Measurements from ENCODE around the gene YKT6. TPM values are rescaled to one million over a fixed set of nuclear protein-coding genes. Genes with fewer than 3 reads are reported as not detected.
"Not testable (repeated sequence)": the region's sequence is repeated elsewhere in the genome, so short reads cannot be mapped to it uniquely, and the experiment has no call there.

YKT6 gene
- total RNA-seq, 1 experiment from 2014 or later = 107 TPM

DNA sequence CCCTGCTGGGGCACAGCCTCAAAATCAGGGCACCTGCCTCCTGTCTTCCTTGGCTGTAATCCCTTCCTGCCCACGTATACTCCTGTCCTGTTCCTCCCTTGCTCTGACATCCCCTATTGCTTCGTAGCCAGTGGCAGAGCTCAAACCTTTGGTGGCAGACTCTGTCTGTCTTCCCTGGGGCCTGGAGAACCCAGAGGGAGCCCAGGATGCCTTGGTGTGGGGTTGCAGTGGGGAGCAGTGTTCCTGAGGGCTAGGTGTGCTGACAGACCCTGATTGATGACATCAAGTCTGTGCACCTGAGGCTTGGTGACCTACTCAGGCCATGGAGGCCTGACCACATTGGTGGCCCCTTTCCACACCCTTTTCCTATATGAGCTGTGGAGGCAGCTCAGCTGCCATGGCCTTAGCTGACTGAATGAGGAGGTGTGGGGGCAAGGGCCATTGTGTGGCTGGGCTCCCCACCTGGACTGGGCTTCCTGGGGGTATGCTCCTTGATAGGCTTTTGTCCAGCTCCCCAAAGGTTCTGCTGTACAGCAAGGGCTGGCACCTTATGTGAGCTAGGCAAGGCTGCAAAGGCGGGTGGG lies 6.1 kb upstream of the YKT6 start:
- Mint-ChIP-seq H3K4me3 (ENCODE audit: unreplicated experiment) (no peak overlapping the region), H3K27me3 (ENCODE audit: insufficient read depth, unreplicated experiment) (no peaks in the 10 kb centered on the region), H3K9me3 (ENCODE audit: unreplicated experiment) (no peaks in the 10 kb centered on the region), H3K27ac (ENCODE audit: low read depth, unreplicated experiment) (no peak overlapping the region), H3K4me1 (ENCODE audit: insufficient read depth, unreplicated experiment) (peaks cover 7% of the 10 kb centered on the region), H3K36me3 (ENCODE audit: insufficient read depth, unreplicated experiment) (no peaks in the 10 kb centered on the region)
- CTCF ChIA-PET = interaction anchor here (0.5 to 1.3 kb wide), 4 partner anchors 9 to 121 kb away, joined by 3 to 4 read pairs (median 4); no protein-coding TSS in a partner anchor
- POLR2A ChIA-PET = interaction anchor here (1.1 kb wide), 1 partner anchor 12 kb away, joined by 3 read pairs; no protein-coding TSS in a partner anchor
- BruUV-seq (replicated peaks) = no TSS peak
- no peak for DNase-seq (ENCODE audit: unreplicated experiment)
- intact Hi-C loops (cut with micrococcal nuclease) = no loop called here
- TF ChIP-seq, protein P1, sequence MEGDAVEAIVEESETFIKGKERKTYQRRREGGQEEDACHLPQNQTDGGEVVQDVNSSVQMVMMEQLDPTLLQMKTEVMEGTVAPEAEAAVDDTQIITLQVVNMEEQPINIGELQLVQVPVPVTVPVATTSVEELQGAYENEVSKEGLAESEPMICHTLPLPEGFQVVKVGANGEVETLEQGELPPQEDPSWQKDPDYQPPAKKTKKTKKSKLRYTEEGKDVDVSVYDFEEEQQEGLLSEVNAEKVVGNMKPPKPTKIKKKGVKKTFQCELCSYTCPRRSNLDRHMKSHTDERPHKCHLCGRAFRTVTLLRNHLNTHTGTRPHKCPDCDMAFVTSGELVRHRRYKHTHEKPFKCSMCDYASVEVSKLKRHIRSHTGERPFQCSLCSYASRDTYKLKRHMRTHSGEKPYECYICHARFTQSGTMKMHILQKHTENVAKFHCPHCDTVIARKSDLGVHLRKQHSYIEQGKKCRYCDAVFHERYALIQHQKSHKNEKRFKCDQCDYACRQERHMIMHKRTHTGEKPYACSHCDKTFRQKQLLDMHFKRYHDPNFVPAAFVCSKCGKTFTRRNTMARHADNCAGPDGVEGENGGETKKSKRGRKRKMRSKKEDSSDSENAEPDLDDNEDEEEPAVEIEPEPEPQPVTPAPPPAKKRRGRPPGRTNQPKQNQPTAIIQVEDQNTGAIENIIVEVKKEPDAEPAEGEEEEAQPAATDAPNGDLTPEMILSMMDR (IDR thresholded peaks at IDR 0.05; ENCODE audit: unreplicated experiment) = no peak

DNA sequence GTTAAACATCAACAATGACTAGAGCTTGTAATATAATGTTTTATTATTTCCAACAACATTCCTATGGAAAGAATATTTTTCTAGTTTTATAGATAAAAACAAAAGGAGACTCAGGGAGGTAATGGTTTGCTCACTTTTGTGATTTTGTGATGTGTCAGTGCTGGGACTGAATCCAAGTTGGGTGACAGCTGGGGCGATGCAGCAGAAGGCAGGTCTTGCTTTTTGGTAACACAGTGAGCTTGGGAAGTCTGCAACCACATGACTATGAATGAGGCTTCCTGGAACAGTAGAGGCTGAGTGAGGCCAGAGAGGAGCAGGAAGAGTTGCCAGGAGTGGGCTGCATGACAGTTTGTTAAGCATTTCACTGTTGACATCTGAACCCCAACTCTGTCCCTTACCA lies 4.9 kb upstream of the YKT6 start:
- CTCF ChIA-PET = interaction anchor here (0.7 to 1.8 kb wide), 6 partner anchors 17 to 130 kb away, joined by 3 to 6 read pairs (median 3); no protein-coding TSS in a partner anchor

DNA sequence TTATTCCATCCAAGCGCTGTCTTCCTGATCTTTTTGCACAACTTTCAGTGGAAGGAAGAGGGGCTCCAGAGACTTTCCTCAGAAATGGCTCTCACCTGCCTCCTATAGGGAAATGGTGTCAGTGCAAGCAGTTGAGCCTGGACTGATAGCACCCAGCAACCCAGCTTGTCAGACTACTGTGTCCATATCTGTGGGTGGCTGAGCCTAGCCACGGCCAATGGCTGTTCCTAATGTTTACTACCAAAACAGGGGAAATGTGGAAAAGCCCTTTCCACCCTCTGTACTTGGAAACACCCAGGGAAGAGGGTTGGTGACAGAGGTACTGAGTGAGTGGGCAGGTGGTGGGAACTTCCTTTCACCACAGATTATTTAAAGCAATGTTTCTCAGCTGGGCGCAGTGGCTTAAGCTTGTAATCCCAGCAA lies 4.3 kb upstream of the YKT6 start:
- H3K4me3 Mint-ChIP-seq (ENCODE audit: unreplicated experiment) = no peak overlapping the region

More for the DNA sequence above, 4.9 kb upstream of the YKT6 start:
- TF ChIP-seq, protein P1 (IDR thresholded peaks at IDR 0.05; ENCODE audit: unreplicated experiment) = no peak
- H3K4me1 Mint-ChIP-seq (ENCODE audit: insufficient read depth, unreplicated experiment) = peaks cover 7% of the 10 kb centered on the region
- POLR2A ChIA-PET = interaction anchor here (1.0 kb wide), 1 partner anchor 73 kb away, joined by 3 read pairs; the partner anchor contains the start of gene POLD2
- DNase-seq (ENCODE audit: unreplicated experiment) = no peak
- no peaks in the 10 kb centered on the region for H3K36me3 Mint-ChIP-seq (ENCODE audit: insufficient read depth, unreplicated experiment)
- no peaks in the 10 kb centered on the region for H3K9me3 Mint-ChIP-seq (ENCODE audit: unreplicated experiment)
- intact Hi-C loops (cut with micrococcal nuclease) = loop anchor here (1.0 kb wide), 1 partner anchor 124 kb away; no protein-coding TSS in a partner anchor
- H3K4me3 Mint-ChIP-seq (ENCODE audit: unreplicated experiment) = no peak overlapping the region
- H3K27me3 Mint-ChIP-seq (ENCODE audit: insufficient read depth, unreplicated experiment) = no peaks in the 10 kb centered on the region
- BruUV-seq (replicated peaks) = no TSS peak
- H3K27ac Mint-ChIP-seq (ENCODE audit: low read depth, unreplicated experiment) = no peak overlapping the region

DNA sequence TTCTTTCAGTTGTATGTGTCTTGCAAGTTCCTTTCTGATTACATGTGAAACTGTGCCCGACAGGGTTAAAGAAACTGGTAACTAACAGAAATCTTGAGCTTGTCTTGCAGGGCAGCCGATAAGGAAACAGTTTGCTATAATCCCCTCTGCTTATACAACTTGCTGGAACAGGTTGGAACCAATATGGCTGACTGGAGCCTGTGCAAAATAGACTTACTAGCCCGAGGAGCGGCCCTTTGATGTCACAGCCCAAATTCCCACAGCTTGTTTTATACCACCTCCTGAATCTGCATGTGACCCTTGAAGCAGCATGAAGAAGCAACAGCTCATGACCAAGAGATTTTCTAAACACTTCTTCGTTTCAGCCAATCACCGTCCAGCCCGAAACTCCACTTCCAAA lies 3.3 kb upstream of the YKT6 start:
- Mint-ChIP-seq H3K27ac (ENCODE audit: low read depth, unreplicated experiment) (no peak overlapping the region), H3K4me3 (ENCODE audit: unreplicated experiment) (no peak overlapping the region), H3K27me3 (ENCODE audit: insufficient read depth, unreplicated experiment) (no peaks in the 10 kb centered on the region), H3K36me3 (ENCODE audit: insufficient read depth, unreplicated experiment) (no peaks in the 10 kb centered on the region), H3K9me3 (ENCODE audit: unreplicated experiment) (no peaks in the 10 kb centered on the region), H3K4me1 (ENCODE audit: insufficient read depth, unreplicated experiment) (peaks cover 12% of the 10 kb centered on the region)
- DNase-seq (ENCODE audit: unreplicated experiment) = no peak
- ChIA-PET CTCF (interaction anchor here (0.6 to 1.2 kb wide), 3 partner anchors 116 to 278 kb away, joined by 3 to 8 read pairs (median 4); no protein-coding TSS in a partner anchor), POLR2A (no interaction called here)
- TF ChIP-seq, protein P1 (IDR thresholded peaks at IDR 0.05; ENCODE audit: unreplicated experiment) = no peak
- BruUV-seq (replicated peaks) = no TSS peak
- intact Hi-C loops (cut with micrococcal nuclease) = no loop called here

More for the DNA sequence above, 4.3 kb upstream of the YKT6 start:
- CTCF ChIA-PET = interaction anchor here (0.7 to 1.8 kb wide), 8 partner anchors 14 to 279 kb away, joined by 3 to 8 read pairs (median 4); no protein-coding TSS in a partner anchor
- Mint-ChIP-seq H3K9me3 (ENCODE audit: unreplicated experiment) (no peaks in the 10 kb centered on the region), H3K27me3 (ENCODE audit: insufficient read depth, unreplicated experiment) (no peaks in the 10 kb centered on the region), H3K36me3 (ENCODE audit: insufficient read depth, unreplicated experiment) (no peaks in the 10 kb centered on the region), H3K4me1 (ENCODE audit: insufficient read depth, unreplicated experiment) (peaks cover 7% of the 10 kb centered on the region), H3K27ac (ENCODE audit: low read depth, unreplicated experiment) (no peak overlapping the region)
- BruUV-seq (replicated peaks) = no TSS peak
- POLR2A ChIA-PET = no interaction called here
- intact Hi-C loops (cut with micrococcal nuclease) = loop anchor here (1.0 kb wide), 1 partner anchor 124 kb away; no protein-coding TSS in a partner anchor
- peak; percentile 71 for DNase-seq (ENCODE audit: unreplicated experiment)
- TF ChIP-seq, protein P1 (IDR thresholded peaks at IDR 0.05; ENCODE audit: unreplicated experiment) = peak; percentile 63

DNA sequence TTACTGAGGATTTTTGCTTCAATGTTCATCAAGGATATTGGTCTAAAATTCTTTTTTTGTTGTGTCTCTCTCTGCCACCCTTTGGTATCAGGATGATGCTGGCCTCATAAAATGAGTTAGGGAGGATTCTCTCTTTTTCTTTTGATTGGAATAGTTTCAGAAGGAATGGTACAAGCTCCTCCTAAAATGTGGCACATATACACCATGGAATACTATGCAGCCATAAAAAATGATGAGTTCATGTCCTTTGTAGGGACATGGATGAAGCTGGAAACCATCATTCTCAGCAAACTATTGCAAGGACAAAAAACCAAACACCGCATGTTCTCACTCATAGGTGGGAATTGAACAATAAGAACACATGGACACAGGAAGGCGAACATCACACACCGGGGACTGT lies 615 bp upstream of the YKT6 start:
- ChIA-PET POLR2A (interaction anchor here (0.9 to 2.4 kb wide), 10 partner anchors 11 to 406 kb away, joined by 3 to 14 read pairs (median 4); partner anchors contain the start of genes DDX56, NUDCD3, OGDH and POLD2), CTCF (interaction anchor here (0.9 to 1.8 kb wide), 2 partner anchors 15 to 127 kb away, joined by 3 to 7 read pairs; no protein-coding TSS in a partner anchor)
- H3K9me3 Mint-ChIP-seq (ENCODE audit: unreplicated experiment); H3K36me3 Mint-ChIP-seq (ENCODE audit: insufficient read depth, unreplicated experiment); H3K27me3 Mint-ChIP-seq (ENCODE audit: insufficient read depth, unreplicated experiment); H3K27ac Mint-ChIP-seq (ENCODE audit: low read depth, unreplicated experiment); BruUV-seq (replicated peaks); DNase-seq (ENCODE audit: unreplicated experiment): not testable (repeated sequence)
- intact Hi-C loops (cut with micrococcal nuclease) = loop anchor here (1.0 to 5.0 kb wide), 2 partner anchors 78 to 128 kb away; partner anchors contain the start of gene POLD2
- H3K4me1 Mint-ChIP-seq (ENCODE audit: insufficient read depth, unreplicated experiment) = peaks cover 17% of the 10 kb centered on the region
- peak overlapping the region; percentile 78 for H3K4me3 Mint-ChIP-seq (ENCODE audit: unreplicated experiment)

Measured in MCF 10A (cell line).